ENCODE data around the gene CCDC102A.
"Not testable (repeated sequence)": the region's sequence is repeated elsewhere in the genome, so short reads cannot be mapped to it uniquely, and the experiment has no call there.

The CCDC102A gene

DNA sequence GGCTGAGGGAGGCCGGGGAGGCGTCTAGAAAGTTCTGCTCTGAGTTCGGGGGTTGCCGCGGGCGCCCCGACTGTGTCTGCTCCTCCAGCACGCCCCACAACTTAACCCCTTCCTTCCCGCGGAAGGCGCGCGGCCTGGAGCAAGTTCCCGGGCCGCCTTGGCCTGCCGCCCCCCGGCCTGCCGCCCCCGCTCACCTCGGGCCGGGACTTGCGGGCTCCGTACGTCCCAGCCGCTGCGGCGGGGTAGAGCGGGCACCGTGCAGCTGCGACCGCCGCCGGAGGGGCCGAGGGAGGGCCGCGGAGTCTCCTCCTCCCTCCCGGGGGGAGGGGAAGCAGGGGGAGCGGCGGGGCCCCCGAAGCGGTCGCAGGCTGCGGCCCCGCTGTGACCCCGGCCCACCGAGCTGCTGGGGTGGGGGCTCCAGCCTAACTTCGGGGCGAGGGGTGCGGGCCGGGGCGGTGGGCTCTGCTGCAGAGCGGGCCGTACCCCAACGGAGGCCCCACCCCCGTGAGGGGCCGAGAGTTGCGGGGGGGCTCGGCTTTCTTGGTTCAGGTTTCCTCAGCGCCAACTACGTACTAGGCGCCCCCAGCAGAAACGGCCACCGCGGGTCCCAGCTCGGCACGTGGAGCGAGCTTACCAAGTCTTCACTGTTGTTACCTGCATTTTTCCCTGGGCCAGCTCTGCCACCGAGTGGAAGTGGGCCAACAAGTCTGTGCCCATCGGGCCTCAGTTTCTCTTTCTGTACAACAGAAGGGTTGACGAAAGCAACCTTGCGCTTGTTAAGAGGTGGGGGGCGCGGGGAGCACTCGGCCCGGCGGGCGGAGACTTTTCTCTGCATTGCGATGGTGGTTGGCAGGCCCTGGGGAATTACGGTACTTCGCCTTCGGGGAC, at the start of gene CCDC102A:
Gene CCDC102A (minus strand): TSS at position 266 of the 888 bp plus-strand sequence. CDS start 7,394 bp downstream, outside the sequence.
- DNase-seq = no peak

DNA sequence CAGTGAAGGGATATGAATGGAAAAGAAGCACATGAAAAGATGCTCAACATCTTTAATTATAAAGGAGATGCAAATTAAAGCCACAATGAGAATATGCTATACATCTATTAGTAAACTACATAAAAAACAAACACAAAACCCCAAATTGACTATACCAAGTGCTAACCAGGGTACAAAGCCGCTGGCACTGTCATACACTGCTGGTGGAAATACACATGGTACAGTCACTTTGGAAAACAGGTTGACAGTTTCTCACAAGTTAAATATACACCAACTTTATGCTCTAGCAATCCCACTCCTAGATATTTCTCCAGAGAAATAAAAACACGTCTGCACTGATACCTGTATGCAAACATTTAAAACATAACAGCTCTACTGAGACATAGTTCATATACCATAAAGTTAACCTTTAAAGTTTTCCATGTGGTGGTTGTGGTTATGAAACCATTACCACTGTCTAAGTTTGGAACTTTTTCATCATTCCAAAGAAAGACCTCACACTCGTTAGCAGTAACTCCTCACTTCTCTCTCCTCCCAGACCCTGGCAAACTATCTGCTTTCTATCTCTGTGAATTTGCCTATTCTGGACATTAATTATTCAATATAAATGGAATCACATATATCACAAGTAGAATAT, 48.8 kb upstream of the CCDC102A start:
- DNase-seq = no peak

DNA sequence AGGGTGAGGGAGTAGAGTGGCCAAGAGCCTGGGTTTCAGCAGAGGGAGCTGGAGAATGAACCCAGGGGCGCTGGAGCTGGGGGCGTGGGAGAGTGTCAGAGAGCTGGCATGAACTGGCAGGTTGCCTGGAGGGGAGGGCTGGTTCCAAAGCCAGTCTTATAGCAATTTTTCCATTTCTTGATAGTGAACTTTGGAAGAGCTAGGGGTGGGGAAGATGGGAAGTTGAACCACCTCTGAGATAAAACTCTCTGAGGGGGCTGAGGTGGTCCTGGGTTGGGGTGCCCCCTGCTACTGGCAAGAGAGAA, 42.9 kb upstream of the CCDC102A start:
- DNase-seq = no peak

DNA sequence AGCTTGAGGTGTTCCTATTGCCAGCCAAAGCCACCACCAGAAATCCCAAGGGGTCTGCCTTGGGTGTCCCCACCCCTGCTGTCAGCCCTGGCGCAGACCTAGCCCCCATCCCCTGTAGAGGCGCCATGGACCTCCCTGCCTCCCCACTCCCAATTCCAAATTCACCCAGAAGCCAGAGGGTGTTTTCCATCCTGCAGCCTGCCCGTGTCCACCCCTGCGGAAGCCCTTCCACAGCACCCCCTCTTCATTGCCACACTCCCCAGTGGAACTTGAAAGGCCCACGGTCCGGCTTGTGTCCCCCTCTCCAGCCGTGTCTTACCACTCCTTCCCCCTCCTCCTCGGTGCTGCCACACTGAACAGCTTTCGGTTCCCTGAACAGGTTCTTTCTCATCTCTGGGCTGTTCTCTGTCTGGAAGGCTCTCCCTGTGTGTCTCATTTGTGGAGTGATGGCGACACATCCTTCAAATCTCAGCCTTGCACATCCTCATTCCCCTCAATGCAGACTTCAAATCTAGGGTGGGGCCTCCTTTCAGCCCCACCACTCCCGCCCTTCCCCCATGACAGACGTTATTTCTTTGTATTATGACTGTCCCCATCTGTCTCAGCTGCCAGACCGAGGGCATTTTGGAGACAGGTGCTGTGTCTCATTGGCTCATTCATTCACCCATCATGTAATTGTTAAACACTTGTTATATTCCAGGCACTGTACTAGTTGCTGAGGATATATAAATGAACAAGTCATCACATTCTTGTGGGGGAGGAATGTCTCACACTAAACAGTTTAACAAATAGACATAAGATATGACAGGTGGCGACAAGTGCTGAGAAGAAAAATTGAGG, 42.4 kb upstream of the CCDC102A start:
- DNase-seq = no peak

DNA sequence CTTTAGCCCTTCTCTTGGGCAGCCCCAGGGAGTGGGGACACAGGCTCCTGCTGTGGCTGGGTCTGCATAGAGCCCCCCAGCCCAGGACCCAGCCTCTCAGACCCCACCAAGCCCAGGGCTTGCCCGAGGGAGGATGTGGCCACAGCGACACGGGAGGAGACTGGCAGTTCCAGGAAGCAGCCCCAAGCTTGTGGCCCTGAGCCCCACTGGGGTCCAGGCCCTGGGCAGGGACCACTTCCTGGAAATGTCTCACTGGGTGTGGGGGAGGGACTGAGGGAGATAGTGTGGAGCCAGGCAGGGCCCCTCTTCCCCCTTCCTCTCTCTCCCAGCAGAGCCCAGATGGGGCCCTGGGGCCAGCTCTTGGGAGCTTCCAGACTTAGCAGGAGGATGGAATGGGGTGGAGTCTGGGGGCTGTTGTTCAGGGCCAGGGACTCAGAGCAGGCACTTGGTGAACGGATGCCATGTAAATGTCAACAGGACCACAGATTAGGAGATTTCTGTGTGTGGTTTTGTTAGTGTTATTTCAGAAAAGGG, 41.4 kb upstream of the CCDC102A start:
- peak; percentile 41 for DNase-seq

DNA sequence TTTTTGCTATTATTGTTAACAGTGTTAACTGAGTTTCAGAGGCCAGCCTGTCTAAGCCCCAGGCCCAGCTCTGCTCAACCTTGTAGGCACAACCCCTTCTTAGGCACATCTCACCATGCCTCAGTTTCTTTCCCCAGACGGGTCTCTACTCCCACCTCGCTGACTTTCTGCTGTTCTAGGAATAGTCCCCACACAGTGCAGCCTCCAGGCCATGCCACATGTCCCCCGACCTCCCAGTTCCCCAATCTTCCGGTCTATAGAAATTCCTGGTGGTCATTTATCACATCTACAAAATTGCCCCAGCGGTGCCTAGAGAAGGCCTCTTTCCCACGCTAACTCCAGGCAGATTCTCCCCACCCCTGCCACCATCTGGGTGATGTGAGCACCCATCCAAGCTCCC, 40.8 kb upstream of the CCDC102A start:
- no peak for DNase-seq

DNA sequence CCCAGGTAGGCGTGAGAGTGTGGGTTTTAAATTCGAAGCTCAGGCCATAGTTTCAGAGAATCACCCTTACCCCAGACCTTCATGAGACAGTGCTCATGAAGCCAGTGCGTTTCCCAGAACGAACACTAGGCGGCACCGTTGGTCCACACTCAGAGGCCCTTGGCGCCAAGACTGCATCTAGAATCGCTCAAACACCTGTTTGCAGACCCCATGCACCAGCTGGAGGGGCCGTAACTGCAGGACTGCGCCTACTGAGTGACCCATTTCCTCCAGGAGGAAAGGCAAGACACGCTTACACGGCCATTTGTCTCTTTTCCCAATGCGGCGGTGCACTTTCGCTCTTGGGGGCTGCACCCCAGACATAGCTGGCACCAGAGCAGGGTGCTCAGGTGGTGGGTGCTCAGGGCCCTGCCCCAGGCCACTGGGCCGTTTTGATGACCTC, 40.1 kb upstream of the CCDC102A start:
- peak; percentile 84 for DNase-seq

DNA sequence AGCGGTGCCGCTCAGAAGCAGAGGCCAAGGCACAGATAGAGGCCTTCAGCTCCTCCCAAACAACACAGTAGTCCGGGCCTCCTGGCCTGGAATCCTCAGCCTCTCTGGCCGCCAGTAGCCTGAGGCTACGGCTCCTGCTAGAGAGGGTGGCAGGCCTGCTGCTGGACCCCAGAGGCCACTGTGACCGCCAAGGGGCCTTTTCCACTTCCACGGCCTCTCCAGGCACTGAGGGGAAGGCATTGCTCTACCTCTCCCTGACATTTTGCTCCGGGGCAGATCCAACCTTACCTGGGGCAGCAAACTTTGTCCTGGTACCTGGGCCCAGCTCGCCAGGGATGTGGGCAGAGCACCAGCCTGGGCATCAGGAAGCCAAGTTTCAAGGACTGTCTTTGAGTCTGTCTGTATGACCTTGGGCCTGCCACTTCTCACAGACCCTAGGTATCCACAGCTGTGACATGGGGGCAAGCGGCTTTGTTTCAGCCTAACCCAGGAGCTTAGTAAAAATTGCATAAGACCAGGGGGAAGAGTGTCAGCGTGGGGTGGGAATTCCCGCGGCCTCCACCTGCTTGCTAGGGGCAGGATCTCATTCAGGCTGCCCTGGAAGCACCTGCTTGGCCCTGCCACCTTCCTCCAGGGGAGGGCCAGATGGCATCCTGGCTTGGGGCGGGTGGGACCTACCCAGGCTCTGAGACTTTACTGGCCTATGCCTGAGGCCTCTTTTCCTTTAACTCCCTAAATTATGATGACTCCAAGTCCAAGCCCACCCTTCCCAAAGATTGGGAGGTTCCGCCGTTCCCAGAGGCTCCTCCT, 39.3 kb upstream of the CCDC102A start:
- DNase-seq = no peak

DNA sequence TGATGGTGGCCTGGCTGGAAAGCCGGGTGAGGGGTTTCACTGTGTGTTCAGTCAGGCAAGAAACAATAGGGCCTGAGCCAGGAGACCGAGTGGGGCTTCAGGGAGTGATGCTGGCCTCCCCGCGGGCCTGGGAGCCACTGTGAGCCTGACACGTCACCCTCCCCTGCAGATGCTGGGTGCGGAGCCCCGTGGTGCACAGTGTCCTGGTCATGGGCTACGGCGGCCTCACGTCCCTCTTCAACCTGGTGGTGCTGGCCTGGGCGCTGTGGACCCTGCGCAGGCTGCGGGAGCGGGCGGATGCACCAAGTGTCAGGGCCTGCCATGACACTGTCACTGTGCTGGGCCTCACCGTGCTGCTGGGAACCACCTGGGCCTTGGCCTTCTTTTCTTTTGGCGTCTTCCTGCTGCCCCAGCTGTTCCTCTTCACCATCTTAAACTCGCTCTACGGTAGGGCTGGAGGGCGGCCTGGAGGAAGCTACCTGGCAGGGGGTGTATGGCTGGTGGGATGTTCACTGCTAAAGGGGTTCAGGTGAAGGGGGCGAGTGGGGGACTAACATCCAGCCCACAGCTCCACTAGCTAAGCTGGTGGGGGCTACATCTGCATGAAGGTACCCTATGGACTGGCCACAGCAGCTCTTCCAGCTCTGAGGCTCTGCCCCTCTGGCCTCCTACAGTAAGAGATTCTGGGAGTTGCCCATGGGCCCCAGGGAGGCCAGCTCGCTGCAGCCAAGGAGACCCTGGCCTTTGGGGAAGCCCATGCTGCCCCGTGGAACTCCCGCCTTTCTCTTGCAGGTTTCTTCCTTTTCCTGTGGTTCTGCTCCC, 38.5 kb upstream of the CCDC102A start:
- DNase-seq = no peak

DNA sequence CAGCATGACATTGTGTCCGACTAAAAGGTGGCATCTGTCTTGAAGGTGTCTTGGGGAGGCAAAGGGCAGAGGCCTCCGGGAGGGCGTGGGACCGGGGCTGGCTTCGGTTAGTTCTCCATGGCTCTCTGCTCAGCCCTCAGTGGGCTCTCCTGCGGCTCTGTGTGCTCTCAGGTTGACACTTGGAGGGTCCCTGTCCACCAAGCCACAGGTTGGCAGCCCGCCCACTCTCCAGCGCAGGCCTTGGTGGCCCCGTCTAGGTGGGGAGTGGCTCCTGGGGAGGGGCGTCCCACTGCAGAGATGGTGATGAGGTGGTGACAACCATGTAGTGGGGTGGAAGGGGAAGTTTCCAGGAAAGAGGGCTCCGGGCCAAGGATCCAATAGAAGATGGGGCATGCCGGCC, 37.7 kb upstream of the CCDC102A start:
- no peak for DNase-seq

DNA sequence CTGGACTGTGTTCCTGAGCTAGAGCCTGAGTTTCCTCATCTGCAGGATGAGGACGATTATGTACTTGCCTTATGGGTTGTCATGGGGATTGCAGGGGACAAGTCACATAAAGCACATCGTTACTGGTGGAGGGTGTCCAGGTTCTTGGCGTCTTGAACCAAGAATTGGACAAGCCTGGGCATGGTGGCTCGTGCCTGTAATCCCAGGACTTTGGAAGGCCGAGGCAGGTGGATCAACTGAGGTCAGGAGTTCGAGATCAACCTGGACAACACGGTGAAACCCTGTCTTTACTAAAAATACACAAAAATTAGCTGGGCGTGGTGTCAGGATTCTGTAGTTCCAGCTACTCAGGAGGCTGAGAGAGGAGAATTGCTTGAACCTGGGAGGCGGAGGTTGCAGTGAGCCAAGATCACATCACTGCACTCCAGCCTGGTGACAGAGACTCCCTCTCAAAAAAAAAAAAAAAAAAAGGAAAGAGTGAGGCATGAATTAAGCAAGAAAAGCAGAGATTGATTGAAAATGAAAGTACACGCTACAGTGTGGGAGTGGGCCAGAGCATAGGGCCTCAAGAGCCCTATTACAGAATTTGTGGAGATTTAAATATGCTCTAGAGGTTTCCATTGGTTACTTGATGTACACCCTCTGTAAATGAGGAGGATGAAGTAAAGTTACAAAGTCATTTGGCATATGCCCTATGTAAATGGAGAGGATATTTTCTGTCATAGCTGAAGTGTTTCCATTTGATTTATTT, 36.8 kb upstream of the CCDC102A start:
- no peak for DNase-seq

DNA sequence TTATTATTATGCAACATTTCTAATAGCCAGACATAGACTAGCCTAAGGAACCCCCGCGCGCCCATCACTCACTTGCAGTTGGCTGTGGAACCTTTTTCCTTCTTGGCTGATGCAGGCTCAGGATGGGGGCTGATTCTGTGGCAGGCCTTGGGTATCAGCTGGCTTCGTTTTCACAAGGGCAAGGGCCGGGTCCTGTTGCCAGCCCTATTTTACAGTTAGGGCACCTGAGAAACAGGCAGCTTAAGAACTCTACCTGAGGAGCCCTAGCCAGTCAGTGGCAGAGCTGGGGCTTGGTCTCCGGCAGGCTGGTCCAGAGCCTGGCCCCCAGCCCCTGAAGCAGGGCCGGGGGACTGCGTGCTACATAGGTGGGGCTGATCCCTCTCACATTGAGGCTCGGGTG, 34.7 kb upstream of the CCDC102A start:
- no peak for DNase-seq

DNA sequence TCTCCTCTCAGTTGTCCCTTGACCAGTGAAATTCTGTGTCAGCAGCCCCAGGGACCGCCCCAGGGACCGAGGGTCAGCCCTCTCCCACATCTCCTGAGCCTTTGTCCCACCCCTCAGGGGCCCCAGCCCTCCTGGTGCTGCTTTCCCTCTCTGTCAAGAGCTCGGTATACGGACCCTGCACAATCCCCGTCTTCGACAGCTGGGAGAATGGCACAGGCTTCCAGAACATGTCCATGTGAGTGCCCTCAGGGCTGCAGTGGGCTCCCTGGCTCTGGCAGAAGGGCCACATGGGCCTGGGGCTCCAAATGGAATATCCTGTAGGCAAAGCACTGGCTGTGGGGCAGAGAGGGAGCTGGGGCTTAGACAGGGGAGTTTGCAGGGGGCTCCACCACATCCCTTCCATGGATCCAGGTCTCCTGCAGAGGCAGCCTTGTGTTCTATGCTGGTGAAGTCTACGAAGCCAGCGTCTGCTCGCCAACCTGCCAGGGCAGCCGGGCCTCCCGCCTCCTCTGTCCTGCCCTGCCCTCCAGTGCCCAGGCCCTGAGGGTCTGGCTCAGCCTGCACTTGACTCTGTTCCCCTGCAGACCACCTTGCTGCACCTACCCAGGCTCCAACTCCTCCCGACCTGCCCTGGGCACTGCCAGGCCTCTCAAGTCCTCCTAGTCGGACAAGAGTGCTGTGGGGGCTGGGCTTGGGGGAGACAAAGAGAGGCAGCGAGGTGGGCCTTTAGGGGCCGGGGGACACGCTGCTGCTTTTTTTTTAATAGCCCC, 34.1 kb upstream of the CCDC102A start:
- no peak for DNase-seq

DNA sequence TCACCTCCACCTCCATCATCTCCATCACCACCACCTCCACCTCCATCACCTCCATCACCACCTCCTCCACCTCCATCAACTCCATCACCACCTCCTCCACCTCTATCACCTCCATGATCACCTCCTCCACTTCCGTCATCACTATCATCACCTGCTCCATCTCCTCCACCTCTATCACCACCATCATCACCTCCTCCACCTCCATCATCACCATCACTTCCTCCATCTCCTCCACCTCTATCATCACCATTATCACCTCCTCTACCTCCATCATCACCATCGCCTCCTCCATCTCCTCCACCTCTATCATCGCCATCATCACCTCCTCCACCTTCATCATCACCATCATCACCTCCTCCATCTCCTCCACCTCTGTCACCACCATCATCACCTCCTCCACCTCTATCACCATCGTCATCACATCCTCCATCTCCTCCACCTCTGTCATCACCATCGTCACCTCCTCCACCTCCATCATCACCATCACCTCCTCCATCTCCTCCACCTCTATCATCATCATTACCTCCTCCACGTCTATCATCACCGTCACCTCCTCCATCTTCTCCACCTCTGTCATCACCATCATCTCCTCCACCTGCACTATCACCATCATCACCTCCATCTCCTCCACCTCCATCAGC, 33.1 kb upstream of the CCDC102A start:
- DNase-seq = no peak

DNA sequence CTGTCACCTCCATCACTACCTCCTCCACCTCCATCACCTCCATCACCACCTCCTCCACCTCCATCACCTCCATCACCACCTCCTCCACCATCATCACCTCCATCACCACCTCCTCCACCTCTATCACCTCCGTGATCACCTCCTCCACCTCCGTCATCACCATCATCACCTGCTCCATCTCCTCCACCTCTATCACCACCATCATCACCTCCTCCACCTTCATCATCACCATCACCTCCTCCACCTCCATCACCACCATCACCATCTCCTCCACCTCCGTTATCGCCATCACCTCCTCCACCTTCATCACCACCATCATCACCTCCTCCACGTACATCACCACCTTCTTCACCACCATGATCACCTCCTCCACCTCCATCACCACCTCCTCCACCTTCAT, 32.4 kb upstream of the CCDC102A start:
- DNase-seq = not testable (repeated sequence)

DNA sequence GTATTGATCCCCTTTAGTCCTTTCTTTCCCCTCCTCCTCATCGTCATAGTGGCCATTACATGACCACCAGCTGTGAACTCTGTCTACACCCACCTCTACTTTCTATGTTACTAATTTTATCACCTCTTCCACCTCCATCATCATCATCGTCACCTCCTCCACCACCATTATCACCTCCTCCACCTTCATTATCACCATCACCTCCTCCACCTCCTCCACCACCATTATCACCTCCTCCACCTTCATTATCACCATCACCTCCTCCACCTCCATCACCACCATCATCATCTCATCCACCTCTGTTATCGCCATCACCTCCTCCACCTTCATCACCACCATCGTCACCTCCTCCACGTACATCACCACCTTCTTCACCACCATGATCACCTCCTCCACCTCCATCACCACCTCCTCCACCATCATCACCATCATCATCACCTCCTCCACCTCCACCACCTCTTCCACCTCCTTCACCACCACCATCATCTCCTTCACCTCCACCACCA, 31.9 kb upstream of the CCDC102A start:
- no peak for DNase-seq

DNA sequence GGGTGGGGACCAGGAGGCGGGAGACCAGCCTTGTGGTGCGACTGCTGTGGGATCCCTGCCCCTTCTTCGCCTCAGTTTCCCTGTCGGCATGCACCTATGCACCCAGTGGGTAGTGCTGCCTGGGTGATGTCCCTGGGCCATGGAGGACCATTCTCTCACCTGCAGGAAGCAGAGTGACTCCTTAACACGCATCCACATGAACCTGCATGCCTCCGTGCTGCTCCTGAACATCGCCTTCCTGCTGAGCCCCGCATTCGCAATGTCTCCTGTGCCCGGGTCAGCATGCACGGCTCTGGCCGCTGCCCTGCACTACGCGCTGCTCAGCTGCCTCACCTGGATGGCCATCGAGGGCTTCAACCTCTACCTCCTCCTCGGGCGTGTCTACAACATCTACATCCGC, 31.3 kb upstream of the CCDC102A start:
- DNase-seq = no peak

DNA sequence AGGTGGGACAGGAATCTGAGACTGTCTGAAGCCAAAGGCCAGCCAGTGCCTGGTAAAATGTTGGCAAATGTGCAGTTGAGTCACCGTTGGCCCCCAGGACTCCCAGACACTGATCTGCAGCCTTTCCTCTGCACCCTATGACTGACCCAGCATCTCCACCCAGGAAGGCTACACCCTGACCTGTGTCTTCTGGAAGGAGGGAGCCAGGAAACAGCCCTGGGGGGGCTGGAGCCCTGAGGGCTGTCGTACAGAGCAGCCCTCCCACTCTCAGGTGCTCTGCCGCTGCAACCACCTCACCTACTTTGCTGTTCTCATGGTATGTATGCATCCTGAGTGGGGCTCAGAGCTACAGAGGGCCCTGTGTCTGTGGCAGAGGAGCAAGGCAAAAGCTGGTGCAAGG, 30.1 kb upstream of the CCDC102A start:
- no peak for DNase-seq

DNA sequence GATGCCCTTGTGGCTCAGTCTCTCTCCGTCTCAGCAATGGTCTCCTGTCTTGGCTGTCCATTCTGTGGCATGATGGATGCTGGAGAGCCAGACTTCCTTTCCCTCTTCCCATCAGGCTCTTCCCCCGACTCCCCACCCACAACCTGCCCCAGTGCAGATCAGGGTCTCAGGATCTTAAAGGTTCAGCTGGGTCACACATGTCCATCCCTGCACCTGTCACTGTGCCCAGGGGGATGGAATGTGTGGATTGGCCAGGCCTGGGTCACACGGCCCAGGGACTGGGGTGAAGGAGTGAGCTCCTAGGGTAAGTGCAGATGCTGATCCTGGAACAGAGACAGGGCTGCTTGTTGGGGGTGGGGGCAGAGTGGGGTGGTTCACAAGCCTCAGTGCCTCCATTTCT, 29.1 kb upstream of the CCDC102A start:
- DNase-seq = no peak
